GM18502 (cell line): ENCODE results near the gene PLA2G2F.

ENCODE experiments used
- ATAC-seq: cut with Tn5 transposase; IDR thresholded peaks from one replicate; pipeline ENCODE4 v1.9.1; 2021; ENCODE audit warnings: mild to moderate bottlenecking; ENCODE audit not compliant: unreplicated experiment, poor library complexity

PLA2G2F gene

GRCh38 chr1:20166051-20166450, 26.9 kb downstream of the PLA2G2F start:
- no peak for ATAC-seq

- ATAC-seq, result no peak
Measured at GRCh38 chr1:20167126-20167525, 28.0 kb downstream of the PLA2G2F start.

GRCh38 chr1:20168564-20169491, 29.7 kb downstream of the PLA2G2F start:
- ATAC-seq, result no peak

- ATAC-seq, result no peak
Measured at GRCh38 chr1:20169932-20170331, 30.8 kb downstream of the PLA2G2F start.

GRCh38 chr1:20172033-20172590, 33.0 kb downstream of the PLA2G2F start:
- ATAC-seq, result no peak

GRCh38 chr1:20174937-20175666, 36.0 kb downstream of the PLA2G2F start:
- ATAC-seq, result no peak

- no peak for ATAC-seq
Measured at GRCh38 chr1:20178634-20179370, 39.7 kb downstream of the PLA2G2F start.

GRCh38 chr1:20179371-20180128, 40.4 kb downstream of the PLA2G2F start:
- no peak for ATAC-seq

- ATAC-seq, result no peak
Measured at GRCh38 chr1:20180129-20180843, 41.2 kb downstream of the PLA2G2F start.

GRCh38 chr1:20180844-20181207, 41.7 kb downstream of the PLA2G2F start:
- ATAC-seq, result no peak

- ATAC-seq, result no peak
Measured at GRCh38 chr1:20182415-20182814, 43.3 kb downstream of the PLA2G2F start.

GRCh38 chr1:20183035-20183434, 43.9 kb downstream of the PLA2G2F start:
- no peak for ATAC-seq

- no peak for ATAC-seq
Measured at GRCh38 chr1:20183616-20184271, 44.6 kb downstream of the PLA2G2F start.

- ATAC-seq, result no peak
Measured at GRCh38 chr1:20184481-20184900, 45.4 kb downstream of the PLA2G2F start.

GRCh38 chr1:20184997-20185833, 46.1 kb downstream of the PLA2G2F start:
- ATAC-seq, result no peak

GRCh38 chr1:20185834-20186782, 47.0 kb downstream of the PLA2G2F start, which contains the start of the genes PLA2G2C and UBXN10:
TSS of gene PLA2G2C (minus strand) at chr1:20186518. CDS start at chr1:20177363, 9,155 bp downstream.
TSS of gene UBXN10 (plus strand) at chr1:20186096. CDS start at chr1:20190562, 4,466 bp downstream.
- ATAC-seq, result no peak
